ENCODE results near the gene CH25H.

- no peak for TF ChIP-seq POLR2AphosphoS5 (IDR thresholded peaks at IDR 0.05; ENCODE audit: low read depth, low read length)
- TF ChIP-seq SIN3A (IDR thresholded peaks at IDR 0.05; ENCODE audit: borderline replicate concordance, insufficient read depth, low read length) = no peak
- no peak for TF ChIP-seq TAF1 (IDR thresholded peaks at IDR 0.05; ENCODE audit: borderline replicate concordance, insufficient read depth, low read length)
Observed at GRCh38 chr10:89202033-89202425, 5.1 kb downstream of the CH25H start.
